Panc1 (cell line): ENCODE measurements around the gene TREML1.

Experiments
- CTCF ChIP-seq: fragments of 450-650 bp; IDR thresholded peaks from 2 replicates; pipeline ENCODE4 v1.5.1; 2017; ENCODE audit warnings: mild to moderate bottlenecking
- POLR2AphosphoS5 ChIP-seq: IDR thresholded peaks from 2 replicates; pipeline ENCODE4 v1.6.1; 2012; ENCODE audit warnings: mild to moderate bottlenecking, low read depth, low read length, moderate library complexity
- REST ChIP-seq, 2 experiments: IDR thresholded peaks; 2 replicates each; pipeline ENCODE4 v1.6.1; 2011 to 2012; ENCODE audit warnings: low read depth in 2 of 2, control low read depth in 1 of 2, low read length in 1 of 2, mild to moderate bottlenecking in 1 of 2, moderate library complexity in 1 of 2; ENCODE audit not compliant: insufficient read depth in 1 of 2

- TF ChIP-seq CTCF = no peak
- TF ChIP-seq POLR2AphosphoS5 = no peak
- TF ChIP-seq REST (IDR thresholded peaks at IDR 0.05; ENCODE audit: insufficient read depth in 1 of 2, low read depth in 2 of 2, low read length in 1 of 2) = no peak
Observed at GRCh38 chr6:41156771-41157170, 2.6 kb upstream of the TREML1 start.
